ENCODE measurements around the gene ZNF136. TPM values are rescaled to one million over a fixed set of nuclear protein-coding genes. Genes with fewer than 3 reads are reported as not detected.

The ZNF136 gene
- total and polyA plus RNA-seq, 2 experiments from 2014 or later, result 5.3 to 10.0 TPM

DNA sequence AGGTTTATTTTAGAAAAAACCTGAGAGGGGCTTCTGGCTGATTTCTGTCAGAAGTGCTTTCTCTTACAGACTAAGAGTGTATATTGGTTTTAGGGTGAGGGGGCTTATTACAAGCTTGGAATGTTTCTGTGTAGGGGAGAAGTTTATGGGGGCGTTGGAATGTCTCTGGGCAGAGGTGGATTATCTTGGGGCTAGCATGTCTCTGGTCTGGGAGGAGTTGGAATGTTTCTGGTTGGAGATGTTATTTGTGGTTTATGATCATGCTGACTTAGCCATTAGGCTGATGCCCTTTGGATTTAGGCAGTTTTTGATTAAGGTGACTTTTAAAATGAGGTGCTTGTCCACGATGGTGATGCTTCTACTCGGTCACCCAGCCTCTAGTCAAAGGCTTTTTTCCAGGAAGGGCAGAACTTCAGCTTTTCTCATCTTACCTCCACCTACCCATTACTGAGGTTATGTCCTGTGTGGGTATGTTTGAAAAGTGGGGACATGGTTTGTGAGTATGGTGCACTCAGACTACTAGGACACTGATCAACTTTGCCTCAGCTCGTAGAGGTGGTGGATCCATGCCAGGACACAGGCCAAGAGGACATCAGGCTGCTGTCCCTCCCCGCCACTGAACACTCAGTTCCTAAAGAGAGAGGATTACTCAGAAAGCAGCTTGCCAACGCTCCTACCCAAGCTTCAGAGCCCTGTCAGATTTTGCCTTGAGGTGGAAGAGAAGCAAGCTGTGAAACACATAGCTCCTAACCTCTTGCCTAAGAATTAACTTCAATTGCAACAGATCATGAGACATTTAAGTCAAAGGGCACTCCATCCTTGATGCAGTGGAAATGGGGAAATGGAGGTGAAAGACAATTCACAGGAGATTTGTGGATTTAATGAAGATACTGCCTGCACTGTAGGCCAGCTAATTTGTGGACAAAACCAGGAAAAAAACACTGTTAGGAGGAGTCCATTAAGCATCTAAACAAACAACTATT, 68.1 kb downstream of the ZNF136 start:
- Histone ChIP-seq H2AFZ (no peak overlapping the region), H3K9me2 (replicated peaks; ENCODE audit: insufficient read depth) (no peaks in the 10 kb centered on the region), H3K79me2 (no peaks in the 10 kb centered on the region), H3K4me1 (ENCODE audit: insufficient read depth) (no peaks in the 10 kb centered on the region), H3K4me2 (no peak overlapping the region), H3K4me3 (no peak overlapping the region), H4K20me1 (ENCODE audit: insufficient read depth, poor library complexity, severe bottlenecking) (no peaks in the 10 kb centered on the region), H3K9me3 (ENCODE audit: low read depth) (no peaks in the 10 kb centered on the region), H3K36me3 (replicated peaks; ENCODE audit: insufficient read depth, low read depth) (no peaks in the 10 kb centered on the region), H3K27me3 (no peaks in the 10 kb centered on the region), H3K27ac (no peak overlapping the region)
- 95% methylated on average over 6 of the region's 6 CpGs for WGBS (ENCODE audit: low lambda C conversion rate, missing lambda C conversion rate)
- no peak for DNase-seq (ENCODE audit: low spot score)
- no peak for TF ChIP-seq EZH2 (IDR thresholded peaks at IDR 0.05; ENCODE audit: borderline replicate concordance)
- TF ChIP-seq EZH2phosphoT487 (IDR thresholded peaks at IDR 0.05; ENCODE audit: low read depth, severe bottlenecking, unreplicated experiment), result no peak
- TF ChIP-seq CTCF (IDR thresholded peaks at IDR 0.05; ENCODE audit: poor library complexity), result no peak

DNA sequence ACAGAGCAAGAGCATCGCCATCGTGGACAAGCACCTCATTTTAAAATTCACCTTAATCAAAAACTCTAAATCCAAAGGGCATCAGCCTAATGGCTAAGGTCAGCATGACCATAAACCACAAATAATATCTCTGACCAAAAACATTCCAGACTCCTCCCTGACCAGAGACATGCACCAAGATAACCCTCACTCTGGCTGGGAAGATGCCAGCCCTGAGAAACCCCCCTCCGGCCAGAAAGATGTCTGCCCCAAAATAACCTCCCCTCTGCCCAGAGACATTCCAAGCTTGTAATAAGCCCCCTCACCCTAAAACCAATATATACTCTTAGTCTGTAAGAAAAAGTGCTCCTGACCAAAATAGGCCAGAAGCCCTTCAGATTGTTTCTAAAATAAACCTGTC, 70.1 kb downstream of the ZNF136 start:
- H3K4me2 ChIP-seq, result no peak overlapping the region
- no peak for DNase-seq (ENCODE audit: low spot score)
- TF ChIP-seq EZH2 (IDR thresholded peaks at IDR 0.05; ENCODE audit: borderline replicate concordance), result no peak
- TF ChIP-seq CTCF (IDR thresholded peaks at IDR 0.05; ENCODE audit: poor library complexity), result no peak
- TF ChIP-seq EZH2phosphoT487 (IDR thresholded peaks at IDR 0.05; ENCODE audit: low read depth, severe bottlenecking, unreplicated experiment), result no peak
- no peaks in the 10 kb centered on the region for H3K9me2 ChIP-seq (replicated peaks; ENCODE audit: insufficient read depth)
- H3K27me3 ChIP-seq, result no peaks in the 10 kb centered on the region
- no peak overlapping the region for H2AFZ ChIP-seq
- H4K20me1 ChIP-seq (ENCODE audit: insufficient read depth, poor library complexity, severe bottlenecking), result no peaks in the 10 kb centered on the region
- H3K9me3 ChIP-seq (ENCODE audit: low read depth), result no peaks in the 10 kb centered on the region
- H3K4me1 ChIP-seq (ENCODE audit: insufficient read depth), result no peaks in the 10 kb centered on the region
- no peaks in the 10 kb centered on the region for H3K36me3 ChIP-seq (replicated peaks; ENCODE audit: insufficient read depth, low read depth)
- no peak overlapping the region for H3K4me3 ChIP-seq
- WGBS (ENCODE audit: low lambda C conversion rate, missing lambda C conversion rate), result 94% methylated on average over 3 of the region's 3 CpGs
- no peaks in the 10 kb centered on the region for H3K79me2 ChIP-seq
- no peak overlapping the region for H3K27ac ChIP-seq

- no peak for DNase-seq (ENCODE audit: low spot score)
- no peak overlapping the region for H3K4me2 ChIP-seq
Measured at GRCh38 chr19:12237143-12237839, 74.4 kb downstream of the ZNF136 start.

More at GRCh38 chr19:12237143-12237839, 74.4 kb downstream of the ZNF136 start:
- H3K79me2 ChIP-seq, result no peaks in the 10 kb centered on the region
- no peaks in the 10 kb centered on the region for H3K27me3 ChIP-seq
- H3K9me3 ChIP-seq (ENCODE audit: low read depth), result no peaks in the 10 kb centered on the region
- no peaks in the 10 kb centered on the region for H3K36me3 ChIP-seq (replicated peaks; ENCODE audit: insufficient read depth, low read depth)
- H3K4me3 ChIP-seq, result no peak overlapping the region
- no peaks in the 10 kb centered on the region for H3K4me1 ChIP-seq (ENCODE audit: insufficient read depth)
- no peaks in the 10 kb centered on the region for H3K9me2 ChIP-seq (replicated peaks; ENCODE audit: insufficient read depth)
- no peak overlapping the region for H2AFZ ChIP-seq
- 96% methylated on average over 34 of the region's 37 CpGs for WGBS (ENCODE audit: low lambda C conversion rate, missing lambda C conversion rate)
- no peak overlapping the region for H3K27ac ChIP-seq
- H4K20me1 ChIP-seq (ENCODE audit: insufficient read depth, poor library complexity, severe bottlenecking), result no peaks in the 10 kb centered on the region
- TF ChIP-seq EZH2phosphoT487 (IDR thresholded peaks at IDR 0.05; ENCODE audit: low read depth, severe bottlenecking, unreplicated experiment) (no peak), CTCF (IDR thresholded peaks at IDR 0.05; ENCODE audit: poor library complexity) (no peak), EZH2 (IDR thresholded peaks at IDR 0.05; ENCODE audit: borderline replicate concordance) (no peak)

Other genes starting within 250 kb of the ZNF136 start
- gene ZNF700, start 238.0 kb upstream of the ZNF136 start, total RNA-seq, result 7.5 and 11.7 TPM in 2 replicates
- 3.6 and 5.6 TPM in 2 replicates for gene ZNF700, start 238.0 kb upstream of the ZNF136 start, polyA plus RNA-seq
- gene ZNF763, start 198.1 kb upstream of the ZNF136 start, total RNA-seq, result 1.7 and 3.0 TPM in 2 replicates
- 1.2 and 2.8 TPM in 2 replicates for gene ZNF763, start 198.1 kb upstream of the ZNF136 start, polyA plus RNA-seq
- 6.1 and 8.1 TPM in 2 replicates for gene ZNF433, start 127.4 kb upstream of the ZNF136 start, total RNA-seq
- gene ZNF433, start 127.4 kb upstream of the ZNF136 start, polyA plus RNA-seq, result 5.6 and 9.0 TPM in 2 replicates
- 0.32 and 0.77 TPM in 2 replicates for gene ZNF878, start 110.1 kb upstream of the ZNF136 start, total RNA-seq
- gene ZNF878, start 110.1 kb upstream of the ZNF136 start, polyA plus RNA-seq, result 0.91 TPM in 1 of 2 replicates, not detected in the other
- gene ZNF844, start 98.4 kb upstream of the ZNF136 start, total RNA-seq, result 11.2 and 13.8 TPM in 2 replicates
- gene ZNF844, start 98.4 kb upstream of the ZNF136 start, polyA plus RNA-seq, result 3.0 and 4.1 TPM in 2 replicates
- gene ZNF20, start 22.7 kb upstream of the ZNF136 start, total RNA-seq, result 4.7 and 5.3 TPM in 2 replicates
- gene ZNF20, start 22.7 kb upstream of the ZNF136 start, polyA plus RNA-seq, result 1.2 and 2.4 TPM in 2 replicates
- gene ZNF625, start 6.4 kb upstream of the ZNF136 start, total RNA-seq, result 9.7 and 10.3 TPM in 2 replicates
- 1.8 and 2.3 TPM in 2 replicates for gene ZNF625, start 6.4 kb upstream of the ZNF136 start, polyA plus RNA-seq
- 10.9 and 11.7 TPM in 2 replicates for gene ZNF44, start 131.8 kb downstream of the ZNF136 start, total RNA-seq
- 9.9 and 10.0 TPM in 2 replicates for gene ZNF44, start 131.8 kb downstream of the ZNF136 start, polyA plus RNA-seq
- 4.0 and 5.7 TPM in 2 replicates for gene ZNF563, start 170.5 kb downstream of the ZNF136 start, total RNA-seq
- gene ZNF563, start 170.5 kb downstream of the ZNF136 start, polyA plus RNA-seq, result 6.8 and 9.7 TPM in 2 replicates
- 3.6 and 5.9 TPM in 2 replicates for gene ZNF442, start 202.6 kb downstream of the ZNF136 start, total RNA-seq
- gene ZNF442, start 202.6 kb downstream of the ZNF136 start, polyA plus RNA-seq, result 1.3 and 4.4 TPM in 2 replicates
- 4.9 and 7.1 TPM in 2 replicates for gene ZNF799, start 238.2 kb downstream of the ZNF136 start, total RNA-seq
- 2.6 and 3.8 TPM in 2 replicates for gene ZNF799, start 238.2 kb downstream of the ZNF136 start, polyA plus RNA-seq

Measured in hepatocyte (in vitro differentiated cells).